HG02973 (cell line): ENCODE measurements around the gene CRK.
A peak's percentile ranks its signal among the peaks of the same experiment; 100 is the strongest.
"Not testable (repeated sequence)": the region's sequence is repeated elsewhere in the genome, so short reads cannot be mapped to it uniquely, and the experiment has no call there.

Source experiments
- ATAC-seq: cut with Tn5 transposase; IDR thresholded peaks from one replicate; pipeline ENCODE4 v1.9.1; 2021; ENCODE audit warnings: moderate library complexity; ENCODE audit not compliant: unreplicated experiment

CRK gene

GRCh38 chr17:1469231-1469852 is 13.3 kb upstream of the CRK start:
- ATAC-seq = no peak

- no peak for ATAC-seq
These were observed 12.0 kb upstream of the CRK start for GRCh38 chr17:1467898-1468492.

GRCh38 chr17:1467258-1467657 is 11.2 kb upstream of the CRK start:
- no peak for ATAC-seq

GRCh38 chr17:1464186-1464585 is 8.2 kb upstream of the CRK start:
- ATAC-seq = no peak

GRCh38 chr17:1462164-1463112 is 6.4 kb upstream of the CRK start:
- no peak for ATAC-seq

GRCh38 chr17:1461198-1461944 is 5.3 kb upstream of the CRK start:
- no peak for ATAC-seq

- no peak for ATAC-seq
These were observed 4.2 kb upstream of the CRK start for GRCh38 chr17:1460233-1460632.

- ATAC-seq = peak; percentile 24
These were observed 688 bp downstream of the CRK start for GRCh38 chr17:1455291-1455796.

- no peak for ATAC-seq
These were observed 1.5 kb downstream of the CRK start for GRCh38 chr17:1454541-1454940.

- not testable (repeated sequence) for ATAC-seq
These were observed 2.3 kb downstream of the CRK start for GRCh38 chr17:1453694-1454093.

GRCh38 chr17:1452836-1453235 is 3.2 kb downstream of the CRK start:
- ATAC-seq = no peak

- ATAC-seq = not testable (repeated sequence)
These were observed 5.8 kb downstream of the CRK start for GRCh38 chr17:1450261-1450660.

- no peak for ATAC-seq
These were observed 6.5 kb downstream of the CRK start for GRCh38 chr17:1449412-1449967.

- no peak for ATAC-seq
These were observed 9.0 kb downstream of the CRK start for GRCh38 chr17:1447052-1447451.

GRCh38 chr17:1446201-1446600 is 9.8 kb downstream of the CRK start:
- no peak for ATAC-seq

GRCh38 chr17:1445695-1446094 is 10.3 kb downstream of the CRK start:
- ATAC-seq = not testable (repeated sequence)

- not testable (repeated sequence) for ATAC-seq
These were observed 13.3 kb downstream of the CRK start for GRCh38 chr17:1442721-1443120.

- ATAC-seq = no peak
These were observed 13.8 kb downstream of the CRK start for GRCh38 chr17:1442187-1442586.

GRCh38 chr17:1440921-1441320 is 15.1 kb downstream of the CRK start:
- ATAC-seq = no peak

GRCh38 chr17:1438593-1439083 is 17.4 kb downstream of the CRK start:
- ATAC-seq = no peak
